RWPE2 (cell line): Measurements from ENCODE around the gene TAMALIN.

Experiments
- ATAC-seq: fragments of 200-7000 bp; cut with Tn5 transposase; 3 replicates; pipeline ENCODE4 v1.9.1; 2021; ENCODE audit warnings: low read depth
- DNase-seq: peaks from one replicate; pipeline ENCODE4 v3.0.0-alpha.2; 2020; ENCODE audit warnings: low spot score
- H3K27ac ChIP-seq: fragments of 450-650 bp; 2 replicates; pipeline ENCODE4 v1.5.1; 2017; ENCODE audit warnings: mild to moderate bottlenecking; ENCODE audit not compliant: poor library complexity, severe bottlenecking
- H3K27me3 ChIP-seq: fragments of 250-450 bp; sonication (Bioruptor Pico); 2 replicates; pipeline ENCODE4 v1.5.1; 2021; ENCODE audit warnings: mild to moderate bottlenecking, moderate library complexity; ENCODE audit not compliant: insufficient read depth, poor library complexity, severe bottlenecking
- H3K36me3 ChIP-seq: fragments of 250-450 bp; sonication (Bioruptor Pico); 2 replicates; pipeline ENCODE4 v1.5.1; 2020; ENCODE audit warnings: low read depth, mild to moderate bottlenecking, moderate library complexity
- H3K4me1 ChIP-seq: fragments of 250-450 bp; sonication (Bioruptor Pico); 2 replicates; pipeline ENCODE4 v1.5.1; 2021; ENCODE audit warnings: mild to moderate bottlenecking, moderate library complexity; ENCODE audit not compliant: insufficient read depth, poor library complexity, severe bottlenecking
- H3K4me3 ChIP-seq: fragments of 250-450 bp; sonication (Bioruptor Pico); 2 replicates; pipeline ENCODE4 v1.5.1; 2021; ENCODE audit warnings: mild to moderate bottlenecking, moderate library complexity; ENCODE audit not compliant: severe bottlenecking
- H3K9me3 ChIP-seq: fragments of 250-450 bp; sonication (Bioruptor Pico); 2 replicates; pipeline ENCODE4 v1.5.1; 2021; ENCODE audit warnings: mild to moderate bottlenecking, moderate library complexity; ENCODE audit not compliant: severe bottlenecking
- TF ChIP-seq, protein P1 (sequence below): fragments of 450-650 bp; IDR thresholded peaks from one replicate; pipeline ENCODE4 v1.5.1; 2017; ENCODE audit warnings: mild to moderate bottlenecking, moderate library complexity; ENCODE audit not compliant: poor library complexity, severe bottlenecking

The TAMALIN gene

DNA sequence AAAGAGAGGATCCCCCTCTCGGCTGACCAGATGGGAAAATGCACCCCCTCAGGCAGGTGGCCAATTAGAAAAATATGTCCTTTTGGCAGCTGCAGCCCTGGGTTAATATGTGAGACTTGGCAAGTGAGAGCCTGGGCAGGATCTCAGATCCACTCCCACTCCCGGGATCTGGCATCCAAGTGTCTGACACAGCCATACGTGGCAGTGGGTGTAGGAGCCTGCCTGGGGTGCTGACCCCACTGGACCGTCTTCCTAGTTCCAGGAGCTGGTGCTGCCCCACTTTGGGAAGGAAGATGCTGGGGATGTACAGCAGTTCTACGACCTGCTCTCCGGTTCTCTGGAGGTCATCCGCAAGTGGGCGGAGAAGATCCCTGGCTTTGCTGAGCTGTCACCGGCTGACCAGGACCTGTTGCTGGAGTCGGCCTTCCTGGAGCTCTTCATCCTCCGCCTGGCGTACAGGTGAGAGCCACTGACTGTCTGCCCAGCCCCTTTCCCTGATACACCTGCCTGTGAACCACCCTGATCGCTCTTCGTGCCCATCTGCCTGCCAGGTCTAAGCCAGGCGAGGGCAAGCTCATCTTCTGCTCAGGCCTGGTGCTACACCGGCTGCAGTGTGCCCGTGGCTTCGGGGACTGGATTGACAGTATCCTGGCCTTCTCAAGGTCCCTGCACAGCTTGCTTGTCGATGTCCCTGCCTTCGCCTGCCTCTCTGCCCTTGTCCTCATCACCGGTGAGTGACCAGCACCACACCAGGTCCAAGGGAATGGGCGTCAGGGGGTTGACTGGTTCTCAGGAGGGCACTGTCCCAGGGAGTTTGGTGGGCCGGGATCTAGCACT, 50.3 kb downstream of the TAMALIN start:
- Histone ChIP-seq H3K4me1 (no peaks in the 10 kb centered on the region), H3K27ac (no peak overlapping the region), H3K9me3 (no peaks in the 10 kb centered on the region), H3K27me3 (no peaks in the 10 kb centered on the region), H3K36me3 (peaks cover 4% of the 10 kb centered on the region; the same call in 1 of the 2 replicates), H3K4me3 (no peak overlapping the region)
- DNase-seq (no peak), ATAC-seq (no peak)
- TF ChIP-seq, protein P1, sequence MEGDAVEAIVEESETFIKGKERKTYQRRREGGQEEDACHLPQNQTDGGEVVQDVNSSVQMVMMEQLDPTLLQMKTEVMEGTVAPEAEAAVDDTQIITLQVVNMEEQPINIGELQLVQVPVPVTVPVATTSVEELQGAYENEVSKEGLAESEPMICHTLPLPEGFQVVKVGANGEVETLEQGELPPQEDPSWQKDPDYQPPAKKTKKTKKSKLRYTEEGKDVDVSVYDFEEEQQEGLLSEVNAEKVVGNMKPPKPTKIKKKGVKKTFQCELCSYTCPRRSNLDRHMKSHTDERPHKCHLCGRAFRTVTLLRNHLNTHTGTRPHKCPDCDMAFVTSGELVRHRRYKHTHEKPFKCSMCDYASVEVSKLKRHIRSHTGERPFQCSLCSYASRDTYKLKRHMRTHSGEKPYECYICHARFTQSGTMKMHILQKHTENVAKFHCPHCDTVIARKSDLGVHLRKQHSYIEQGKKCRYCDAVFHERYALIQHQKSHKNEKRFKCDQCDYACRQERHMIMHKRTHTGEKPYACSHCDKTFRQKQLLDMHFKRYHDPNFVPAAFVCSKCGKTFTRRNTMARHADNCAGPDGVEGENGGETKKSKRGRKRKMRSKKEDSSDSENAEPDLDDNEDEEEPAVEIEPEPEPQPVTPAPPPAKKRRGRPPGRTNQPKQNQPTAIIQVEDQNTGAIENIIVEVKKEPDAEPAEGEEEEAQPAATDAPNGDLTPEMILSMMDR = no peak

DNA sequence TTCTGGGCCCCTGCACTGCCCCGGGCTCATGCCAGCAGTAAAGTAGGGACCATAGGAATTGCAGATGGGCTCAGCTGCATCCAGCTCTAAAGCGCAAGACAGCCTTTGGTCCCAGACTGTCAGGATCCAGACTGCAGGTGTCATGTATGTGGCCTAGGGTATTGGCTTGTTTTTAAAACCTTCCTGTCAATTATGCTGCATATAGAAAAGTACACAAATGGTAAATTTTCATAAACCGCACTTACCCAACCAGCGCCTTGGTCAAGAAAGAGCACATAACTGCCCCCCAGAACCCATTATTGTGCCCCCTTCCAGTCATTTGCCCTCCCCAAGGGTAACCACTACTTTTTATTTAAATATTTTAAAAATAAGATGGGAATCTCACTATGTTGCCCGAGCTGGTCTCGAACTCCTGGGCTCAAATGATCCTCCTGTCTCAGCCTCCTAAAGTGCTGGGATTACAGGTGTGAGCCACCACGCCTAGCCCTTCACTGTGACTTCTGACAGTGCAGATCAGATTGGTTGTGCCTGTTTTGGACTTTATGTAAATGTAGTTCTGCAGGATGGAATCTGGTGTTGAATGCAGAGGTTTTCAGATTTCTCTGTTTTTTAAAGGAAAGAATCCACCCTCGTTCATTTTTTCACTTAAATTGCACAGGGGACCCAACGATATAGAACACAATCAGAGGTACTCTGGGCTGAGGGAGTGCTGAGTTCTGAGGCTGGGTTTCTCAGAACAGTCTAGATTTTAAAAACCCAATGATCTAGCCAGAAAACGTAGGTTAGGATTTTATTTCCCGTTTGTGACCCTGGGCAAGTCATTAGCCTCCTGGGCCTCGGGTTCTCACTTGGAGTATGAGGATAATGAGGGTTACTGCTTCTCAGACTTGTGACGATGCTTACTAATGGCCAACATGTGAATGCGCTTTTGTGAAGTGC, 51.2 kb downstream of the TAMALIN start:
- Histone ChIP-seq H3K4me1 (no peaks in the 10 kb centered on the region), H3K36me3 (peaks cover 4% of the 10 kb centered on the region; the same call in 1 of the 2 replicates), H3K4me3 (no peak overlapping the region), H3K9me3 (no peaks in the 10 kb centered on the region), H3K27me3 (no peaks in the 10 kb centered on the region), H3K27ac (no peak overlapping the region)
- DNase-seq = no peak
- TF ChIP-seq, protein P1 = no peak
- no peak for ATAC-seq

DNA sequence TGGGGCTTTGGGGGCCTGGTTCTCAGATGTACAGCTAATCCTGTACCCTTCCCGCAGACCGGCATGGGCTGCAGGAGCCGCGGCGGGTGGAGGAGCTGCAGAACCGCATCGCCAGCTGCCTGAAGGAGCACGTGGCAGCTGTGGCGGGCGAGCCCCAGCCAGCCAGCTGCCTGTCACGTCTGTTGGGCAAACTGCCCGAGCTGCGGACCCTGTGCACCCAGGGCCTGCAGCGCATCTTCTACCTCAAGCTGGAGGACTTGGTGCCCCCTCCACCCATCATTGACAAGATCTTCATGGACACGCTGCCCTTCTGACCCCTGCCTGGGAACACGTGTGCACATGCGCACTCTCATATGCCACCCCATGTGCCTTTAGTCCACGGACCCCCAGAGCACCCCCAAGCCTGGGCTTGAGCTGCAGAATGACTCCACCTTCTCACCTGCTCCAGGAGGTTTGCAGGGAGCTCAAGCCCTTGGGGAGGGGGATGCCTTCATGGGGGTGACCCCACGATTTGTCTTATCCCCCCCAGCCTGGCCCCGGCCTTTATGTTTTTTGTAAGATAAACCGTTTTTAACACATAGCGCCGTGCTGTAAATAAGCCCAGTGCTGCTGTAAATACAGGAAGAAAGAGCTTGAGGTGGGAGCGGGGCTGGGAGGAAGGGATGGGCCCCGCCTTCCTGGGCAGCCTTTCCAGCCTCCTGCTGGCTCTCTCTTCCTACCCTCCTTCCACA, 52.0 kb downstream of the TAMALIN start:
- Histone ChIP-seq H3K4me1 (no peaks in the 10 kb centered on the region), H3K4me3 (no peak overlapping the region), H3K27me3 (no peaks in the 10 kb centered on the region), H3K27ac (no peak overlapping the region), H3K36me3 (peaks cover 4% of the 10 kb centered on the region; the same call in 1 of the 2 replicates), H3K9me3 (no peaks in the 10 kb centered on the region)
- no peak for DNase-seq
- ATAC-seq = no peak
- TF ChIP-seq, protein P1 = no peak

DNA sequence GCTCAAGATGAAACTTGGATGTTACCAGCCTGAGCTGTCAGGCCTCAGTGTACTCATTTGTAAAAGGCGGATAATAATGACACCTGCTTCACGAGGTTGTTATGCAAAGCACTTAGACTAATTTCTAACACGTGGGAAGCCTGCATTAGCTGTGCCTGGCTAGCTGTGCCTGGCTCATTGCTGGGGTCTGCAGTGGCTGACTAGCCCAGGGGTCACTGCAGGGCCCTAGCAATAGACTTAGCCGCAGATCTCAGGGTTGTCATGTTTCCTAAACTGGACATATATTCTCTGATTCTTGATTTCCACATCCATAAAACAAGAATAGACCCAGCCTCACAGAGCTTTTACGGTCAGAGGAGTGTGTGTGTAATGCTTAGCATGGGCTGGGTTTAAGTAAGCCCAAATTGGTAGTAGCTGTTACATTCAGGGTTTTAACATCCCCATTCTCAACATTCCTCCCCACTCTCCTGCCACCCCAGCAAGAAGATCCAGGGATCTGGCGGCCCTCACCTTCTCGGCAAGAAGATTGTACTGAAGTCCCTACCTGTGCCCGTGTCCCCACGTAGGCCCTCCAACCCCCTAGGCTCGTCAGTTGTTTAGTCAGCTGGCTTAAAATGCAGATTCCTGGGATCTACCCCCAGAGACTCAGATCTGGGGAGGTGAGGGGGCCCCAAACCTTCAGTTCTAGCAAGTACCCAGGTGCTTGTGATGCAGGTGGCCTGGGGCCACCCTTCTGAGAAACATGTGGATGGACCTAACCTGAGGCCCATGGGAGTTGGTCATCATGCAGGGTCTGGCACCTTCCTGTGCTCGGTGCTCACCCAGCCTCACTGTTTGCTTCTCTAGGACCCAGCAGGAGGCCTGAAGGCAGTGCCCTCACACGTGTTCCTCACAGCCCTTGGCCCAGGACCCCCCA, 53.1 kb downstream of the TAMALIN start:
- no peaks in the 10 kb centered on the region for H3K9me3 ChIP-seq
- TF ChIP-seq, protein P1 = no peak
- ATAC-seq (no peak), DNase-seq (no peak)
- H3K4me3 ChIP-seq = no peak overlapping the region
- H3K36me3 ChIP-seq = peaks cover 4% of the 10 kb centered on the region; the same call in 1 of the 2 replicates
- no peaks in the 10 kb centered on the region for H3K4me1 ChIP-seq
- no peak overlapping the region for H3K27ac ChIP-seq
- H3K27me3 ChIP-seq = no peaks in the 10 kb centered on the region
